Measurements from ENCODE around the gene FAM53B.

FAM53B gene

GRCh38 chr10:124574456-124575070, 169.6 kb downstream of the FAM53B start:
- Histone ChIP-seq H3K4me1 (ENCODE audit: control insufficient read depth, insufficient read depth, low read length) (no peaks in the 10 kb centered on the region; the same call in 1 of the 2 replicates), H3K27me3 (ENCODE audit: control insufficient read depth, insufficient read depth, low read length) (no peaks in the 10 kb centered on the region), H3K9me3 (ENCODE audit: control insufficient read depth, insufficient read depth, low read length) (no peaks in the 10 kb centered on the region), H3K4me3 (ENCODE audit: low read length) (no peak overlapping the region), H3K36me3 (ENCODE audit: control insufficient read depth, insufficient read depth, low read length) (no peaks in the 10 kb centered on the region), H3K27ac (ENCODE audit: low read length) (no peak overlapping the region)
- DNase-seq (ENCODE audit: low read depth, low spot score): no peak
- WGBS (ENCODE audit: insufficient coverage, insufficient read length): no CpG with 5 or more reads among the region's 14 CpGs

GRCh38 chr10:124573726-124574455, 170.3 kb downstream of the FAM53B start:
- no peak for DNase-seq (ENCODE audit: low read depth, low spot score)
- no peak overlapping the region for H3K4me3 ChIP-seq (ENCODE audit: low read length)
- WGBS (ENCODE audit: insufficient coverage, insufficient read length): no CpG with 5 or more reads among the region's 31 CpGs
- no peak overlapping the region for H3K27ac ChIP-seq (ENCODE audit: low read length)
- H3K4me1 ChIP-seq (ENCODE audit: control insufficient read depth, insufficient read depth, low read length): no peaks in the 10 kb centered on the region; the same call in 1 of the 2 replicates
- H3K9me3 ChIP-seq (ENCODE audit: control insufficient read depth, insufficient read depth, low read length): no peaks in the 10 kb centered on the region
- no peaks in the 10 kb centered on the region for H3K36me3 ChIP-seq (ENCODE audit: control insufficient read depth, insufficient read depth, low read length)
- H3K27me3 ChIP-seq (ENCODE audit: control insufficient read depth, insufficient read depth, low read length): no peaks in the 10 kb centered on the region

GRCh38 chr10:124572751-124573150, 171.4 kb downstream of the FAM53B start:
- no peaks in the 10 kb centered on the region for H3K9me3 ChIP-seq (ENCODE audit: control insufficient read depth, insufficient read depth, low read length)
- H3K27me3 ChIP-seq (ENCODE audit: control insufficient read depth, insufficient read depth, low read length): no peaks in the 10 kb centered on the region
- no peak for DNase-seq (ENCODE audit: low read depth, low spot score)
- no peak overlapping the region for H3K4me3 ChIP-seq (ENCODE audit: low read length)
- H3K4me1 ChIP-seq (ENCODE audit: control insufficient read depth, insufficient read depth, low read length): no peaks in the 10 kb centered on the region; the same call in 1 of the 2 replicates
- no peak overlapping the region for H3K27ac ChIP-seq (ENCODE audit: low read length)
- no peaks in the 10 kb centered on the region for H3K36me3 ChIP-seq (ENCODE audit: control insufficient read depth, insufficient read depth, low read length)
- WGBS (ENCODE audit: insufficient coverage, insufficient read length): no CpG with 5 or more reads among the region's 11 CpGs

GRCh38 chr10:124570646-124571045, 173.5 kb downstream of the FAM53B start:
- Histone ChIP-seq H3K27ac (ENCODE audit: low read length) (no peak overlapping the region), H3K4me3 (ENCODE audit: low read length) (no peak overlapping the region), H3K4me1 (ENCODE audit: control insufficient read depth, insufficient read depth, low read length) (no peaks in the 10 kb centered on the region; the same call in none of the 2 replicates), H3K9me3 (ENCODE audit: control insufficient read depth, insufficient read depth, low read length) (no peaks in the 10 kb centered on the region), H3K27me3 (ENCODE audit: control insufficient read depth, insufficient read depth, low read length) (no peaks in the 10 kb centered on the region), H3K36me3 (ENCODE audit: control insufficient read depth, insufficient read depth, low read length) (no peaks in the 10 kb centered on the region)
- no peak for DNase-seq (ENCODE audit: low read depth, low spot score)
- no CpG with 5 or more reads among the region's 9 CpGs for WGBS (ENCODE audit: insufficient coverage, insufficient read length)

- no peaks in the 10 kb centered on the region for H3K27me3 ChIP-seq (ENCODE audit: control insufficient read depth, insufficient read depth, low read length)
- no CpG with 5 or more reads among the region's 11 CpGs for WGBS (ENCODE audit: insufficient coverage, insufficient read length)
- H3K9me3 ChIP-seq (ENCODE audit: control insufficient read depth, insufficient read depth, low read length): no peaks in the 10 kb centered on the region
- no peak for DNase-seq (ENCODE audit: low read depth, low spot score)
- peaks cover 5% of the 10 kb centered on the region for H3K4me1 ChIP-seq (ENCODE audit: control insufficient read depth, insufficient read depth, low read length)
- H3K4me3 ChIP-seq (ENCODE audit: low read length): no peak overlapping the region
- H3K36me3 ChIP-seq (ENCODE audit: control insufficient read depth, insufficient read depth, low read length): no peaks in the 10 kb centered on the region
- H3K27ac ChIP-seq (ENCODE audit: low read length): no peak overlapping the region
Measured at GRCh38 chr10:124569623-124570470, 174.3 kb downstream of the FAM53B start.
